Endothelial cell of umbilical vein (primary cell): ENCODE results near the gene CCDC81. TPM values are rescaled to one million over a fixed set of nuclear protein-coding genes. Genes with fewer than 3 reads are reported as not detected.
A peak's percentile ranks its signal among the peaks of the same experiment; 100 is the strongest.

Experiments
- BruUV-seq: library from RNA; stranded (reverse); fragments of 400-500 nt; replicated peaks from 2 replicates; lab custom pipeline; 2021; lab: Mats Ljungman, UMichigan
- CTCF ChIA-PET: fragments of 300-600, 350-600 bp; sonication (Branson Sonifier 250); formaldehyde crosslinking; loops from one replicate; lab custom pipeline; 2021; ENCODE audit warnings: antibody characterized with exemption, inconsistent platforms; lab: Charles Lee
- POLR2A ChIA-PET: fragments of 300-600, 350-600 bp; sonication (Branson Sonifier 250); formaldehyde crosslinking; loops from one replicate; lab custom pipeline; 2021; ENCODE audit warnings: antibody characterized with exemption, inconsistent platforms; lab: Charles Lee
- DNase-seq: peaks from one replicate; pipeline ENCODE4 v3.0.0-alpha.2; 2011; ENCODE audit warnings: low read depth, low spot score
- FAIRE-seq: peaks from 2 replicates; lab custom pipeline; 2011; peaks lifted over from hg19 to GRCh38; lab: Jason Lieb, UNC
- H2AFZ ChIP-seq: 2 replicates; pipeline ENCODE4 v1.6.0; 2012; ENCODE audit warnings: low read depth, low read length, control low read depth, inconsistent platforms
- H3K27ac ChIP-seq: 2 replicates; pipeline ENCODE4 v1.5.1; 2011; ENCODE audit warnings: low read depth, mild to moderate bottlenecking, control low read depth, low read length, moderate library complexity; ENCODE audit not compliant: insufficient read depth
- H3K27me3 ChIP-seq, 2 experiments: 2 replicates each; pipeline versions ENCODE4 v1.6.0 to v1.6.1; 2011; ENCODE audit warnings: low read length in 2 of 2, mixed read lengths in 1 of 2; ENCODE audit not compliant: control insufficient read depth in 2 of 2, insufficient read depth in 2 of 2
- H3K36me3 ChIP-seq, 2 experiments: 2 replicates in 1 of 2; 3 replicates in 1 of 2; pipeline ENCODE4 v1.5.1; 2011; ENCODE audit warnings: low read length in 2 of 2, mild to moderate bottlenecking in 1 of 2, moderate library complexity in 1 of 2; ENCODE audit not compliant: control insufficient read depth in 2 of 2, insufficient read depth in 2 of 2; ENCODE audit errors: extremely low read depth in 1 of 2
- H3K4me1 ChIP-seq: 3 replicates; pipeline ENCODE4 v1.5.1; 2011; ENCODE audit warnings: mild to moderate bottlenecking, low read length; ENCODE audit not compliant: control insufficient read depth, insufficient read depth; ENCODE audit errors: extremely low read depth
- H3K4me2 ChIP-seq: 2 replicates; pipeline ENCODE4 v1.6.1; 2011; ENCODE audit warnings: low read length, control low read depth, mixed read lengths; ENCODE audit not compliant: insufficient read depth
- H3K4me3 ChIP-seq, 3 experiments: fragments of 200-600 bp in 1 of 3; sonication (generic), shearing (Covaris generic) in 1 of 3; replicated peaks in 1 of 3; 2 replicates each; pipeline ENCODE4 v1.5.1; 2011 to 2016; ENCODE audit warnings: control low read depth in 3 of 3, low read length in 3 of 3, mild to moderate bottlenecking in 2 of 3, inconsistent platforms in 1 of 3, low read depth in 1 of 3, moderate library complexity in 1 of 3; ENCODE audit not compliant: insufficient read depth in 1 of 3
- H3K79me2 ChIP-seq: 2 replicates; pipeline ENCODE4 v1.6.0; 2012; ENCODE audit warnings: low read length, inconsistent platforms; ENCODE audit not compliant: control insufficient read depth, insufficient read depth
- H3K9ac ChIP-seq: replicated peaks from 2 replicates; pipeline ENCODE3; 2011; ENCODE audit warnings: low read length, control low read depth; ENCODE audit not compliant: insufficient read depth; ENCODE audit errors: extremely low read depth
- H3K9me1 ChIP-seq: replicated peaks from 3 replicates; pipeline ENCODE4 v1.6.0; 2011; ENCODE audit warnings: mild to moderate bottlenecking, low read length; ENCODE audit not compliant: control insufficient read depth, insufficient read depth; ENCODE audit errors: extremely low read depth
- H3K9me3 ChIP-seq: replicated peaks from 2 replicates; pipeline ENCODE4 v1.5.1; 2012; ENCODE audit warnings: low read length, inconsistent platforms; ENCODE audit not compliant: control insufficient read depth, insufficient read depth
- H4K20me1 ChIP-seq: replicated peaks from 2 replicates; pipeline ENCODE3; 2011; ENCODE audit warnings: mild to moderate bottlenecking, low read length; ENCODE audit not compliant: control insufficient read depth, insufficient read depth; ENCODE audit errors: extremely low read depth
- CTCF ChIP-seq, 2 donors: IDR thresholded peaks; 1 replicate in 1 of 2; 2 replicates in 1 of 2; pipeline ENCODE4 v1.5.1; 2011; ENCODE audit warnings: low read length in 2 of 2, mild to moderate bottlenecking in 2 of 2, moderate library complexity in 2 of 2, control low read depth in 1 of 2, inconsistent platforms in 1 of 2, low read depth in 1 of 2; ENCODE audit not compliant: insufficient read depth in 1 of 2; ENCODE audit errors: extremely low read depth in 1 of 2
- EZH2 ChIP-seq: IDR thresholded peaks from 2 replicates; pipeline ENCODE4 v1.6.1; 2012; ENCODE audit warnings: borderline replicate concordance, low read depth, mild to moderate bottlenecking, moderate library complexity, low read length, inconsistent platforms; ENCODE audit not compliant: severe bottlenecking
- FOS ChIP-seq: IDR thresholded peaks from 2 replicates; pipeline ENCODE4 v1.6.1; 2011; ENCODE audit warnings: mild to moderate bottlenecking, low read length, moderate library complexity, borderline replicate concordance; ENCODE audit not compliant: insufficient read depth
- dilution Hi-C: fragments of 300-500 bp; cut with MboI; formaldehyde crosslinking; loops from one replicate; pipeline ENCODE4 v1.15.0; 2019; ENCODE audit warnings: low sequenced_read_pairs; ENCODE audit not compliant: extremely low pct_ligation_motif_present
- intact Hi-C: fragments of 100-400 bp; cut with micrococcal nuclease; formaldehyde crosslinking; loops from one replicate; pipeline ENCODE4 v1.10.0; 2022
- polyA plus RNA-seq, 4 experiments: library from polyadenylated mRNA; depleted of rRNA in 3 of 4; stranded (reverse) in 3 of 4; unstranded in 1 of 4; fragments of >200 nt; gene quantifications; 2 replicates each; pipeline versions ENCODE4 v1.2.1 to v1.2.3, GENCODE V29; 2011 to 2012; ENCODE audit warnings: missing spikeins in 1 of 4
- total RNA-seq: library from RNA; stranded (reverse); gene quantifications from 2 replicates; pipeline ENCODE4 v1.2.3, GENCODE V29; 2021

The CCDC81 gene
- total and polyA plus RNA-seq, 2 donors (not counting 3 experiments of a cell fraction or from before 2014, with no cell fraction given) = 0.57 to 1.1 TPM

- ChIA-PET CTCF (interaction anchor here (0.7 to 4.1 kb wide), 5 partner anchors 9 to 21 kb away, joined by 3 to 14 read pairs (median 4); no protein-coding TSS in a partner anchor), POLR2A (no interaction called here)
- Histone ChIP-seq H3K4me3 (no peak overlapping the region), H3K27ac (no peak overlapping the region), H3K36me3 (no peaks in the 10 kb centered on the region), H2AFZ (peak overlapping the region; percentile 13), H3K9ac (no peak overlapping the region), H4K20me1 (no peaks in the 10 kb centered on the region), H3K79me2 (no peaks in the 10 kb centered on the region), H3K9me1 (no peaks in the 10 kb centered on the region), H3K4me2 (peak overlapping the region; percentile 5), H3K27me3 (no peaks in the 10 kb centered on the region), H3K9me3 (no peaks in the 10 kb centered on the region), H3K4me1 (peaks cover 6% of the 10 kb centered on the region)
- peak; percentile 25 for TF ChIP-seq FOS
- TF ChIP-seq CTCF (IDR thresholded peaks at IDR 0.05; ENCODE audit: extremely low read depth in 1 of 2, insufficient read depth in 1 of 2, low read depth in 1 of 2, low read length in 2 of 2) = no peak
- no peak for TF ChIP-seq EZH2
- DNase-seq (peak; percentile 41), FAIRE-seq (no peak)
- BruUV-seq = no TSS peak
- intact Hi-C loops (no loop called here), dilution Hi-C loops (no loop called here)
These were observed 5.8 kb downstream of the CCDC81 start for GRCh38 chr11:86380295-86381059.
